HuH-7 (cell line): ENCODE measurements around the gene CCDC134.
"Not testable (repeated sequence)": the region's sequence is repeated elsewhere in the genome, so short reads cannot be mapped to it uniquely, and the experiment has no call there.

Source experiments
- DNase-seq: peaks from one replicate; pipeline ENCODE4 v3.0.0; 2011; ENCODE audit warnings: low spot score

Gene CCDC134

GRCh38 chr22:41823797-41824196, 23.3 kb downstream of the CCDC134 start:
- DNase-seq = no peak

DNA sequence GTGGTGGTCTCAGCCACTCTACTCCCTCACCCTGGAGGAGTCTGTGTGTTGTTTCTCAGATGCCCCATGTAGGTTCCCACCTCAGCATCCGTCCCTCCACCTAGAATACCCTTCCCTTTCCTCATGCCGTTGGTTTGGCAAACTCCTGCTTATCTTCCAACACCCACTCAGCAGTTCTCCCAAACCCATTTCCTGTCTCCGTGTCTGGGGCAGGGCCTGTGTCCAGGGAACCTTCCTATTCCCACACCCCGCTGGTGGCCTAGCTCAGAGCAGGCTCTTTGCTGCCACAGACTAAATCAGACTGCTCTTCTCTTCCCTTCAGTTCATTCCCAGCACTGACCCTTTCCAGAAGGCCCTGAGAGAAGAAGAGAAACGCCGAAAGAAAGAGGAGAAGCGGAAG, 24.9 kb downstream of the CCDC134 start:
- DNase-seq = no peak

- no peak for DNase-seq
These were observed 25.5 kb downstream of the CCDC134 start for GRCh38 chr22:41826021-41826420.

DNA sequence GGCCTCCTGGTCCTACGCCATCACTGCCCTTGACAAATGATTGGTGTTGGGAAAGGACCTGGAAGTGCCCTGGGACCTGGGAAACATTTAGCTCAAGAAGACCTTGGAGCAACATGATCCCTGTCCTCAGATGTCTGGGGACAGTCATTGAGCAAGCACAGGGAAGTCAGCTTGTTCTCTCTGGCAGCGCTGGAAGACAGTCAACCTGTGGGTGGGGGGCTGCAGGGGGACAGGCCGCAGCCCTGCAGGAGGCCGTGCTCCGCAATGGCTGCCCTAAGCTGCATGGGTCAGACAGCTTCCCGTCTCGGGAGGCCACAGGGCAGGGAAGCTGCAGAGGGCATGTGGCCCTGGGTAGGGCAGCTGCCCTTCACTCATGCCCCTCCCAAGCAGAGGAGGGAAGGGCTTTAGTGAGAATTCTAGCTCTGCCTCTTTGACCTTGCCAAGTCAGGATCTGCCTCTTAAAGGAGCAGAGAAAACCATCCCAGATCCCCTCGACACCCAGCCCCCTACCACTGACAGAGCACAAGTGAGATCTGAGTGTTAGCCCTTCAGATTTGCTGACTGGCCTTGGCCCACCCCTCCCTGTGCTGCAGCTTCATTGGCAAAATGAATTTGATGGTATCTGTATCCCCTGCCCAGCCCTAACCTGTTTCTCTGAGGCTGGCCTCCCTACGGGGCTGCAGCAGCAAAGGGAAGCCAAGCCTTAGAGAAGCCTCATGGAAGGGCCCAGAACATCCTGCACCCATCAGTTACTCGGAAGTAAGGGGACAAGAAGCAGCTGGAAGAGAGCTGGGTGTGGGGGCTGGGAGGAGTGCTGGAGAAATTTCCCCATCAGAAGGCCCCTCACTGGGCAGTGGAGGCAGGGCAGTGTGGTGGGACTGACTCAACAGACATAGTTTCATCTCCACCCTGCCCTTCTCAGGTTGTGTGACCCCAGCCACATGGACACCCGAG, 26.2 kb downstream of the CCDC134 start:
- DNase-seq = no peak

GRCh38 chr22:41827671-41828070, 27.2 kb downstream of the CCDC134 start:
- no peak for DNase-seq

GRCh38 chr22:41828516-41828915, 28.0 kb downstream of the CCDC134 start:
- DNase-seq = no peak

- no peak for DNase-seq
These were observed 29.7 kb downstream of the CCDC134 start for GRCh38 chr22:41830174-41830573.

DNA sequence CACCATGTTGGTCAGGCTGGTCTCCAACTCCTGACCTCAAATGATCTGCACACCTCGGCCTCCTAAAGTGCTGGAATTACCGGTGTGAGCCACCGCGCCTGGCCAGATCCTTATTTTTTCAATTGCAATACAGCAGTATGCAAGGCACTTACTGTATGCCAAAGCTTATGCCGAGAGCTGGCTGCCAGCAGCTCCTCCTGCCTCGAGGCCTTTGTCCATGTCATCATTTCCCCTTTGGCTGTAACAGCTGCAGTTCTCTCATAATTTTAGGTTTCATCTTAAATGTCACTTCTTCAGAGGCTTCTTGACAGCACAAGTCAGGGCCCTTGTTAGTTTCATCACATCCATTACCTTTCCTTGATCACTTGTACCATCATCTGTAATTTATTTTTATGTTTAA, 30.9 kb downstream of the CCDC134 start:
- DNase-seq = no peak

DNA sequence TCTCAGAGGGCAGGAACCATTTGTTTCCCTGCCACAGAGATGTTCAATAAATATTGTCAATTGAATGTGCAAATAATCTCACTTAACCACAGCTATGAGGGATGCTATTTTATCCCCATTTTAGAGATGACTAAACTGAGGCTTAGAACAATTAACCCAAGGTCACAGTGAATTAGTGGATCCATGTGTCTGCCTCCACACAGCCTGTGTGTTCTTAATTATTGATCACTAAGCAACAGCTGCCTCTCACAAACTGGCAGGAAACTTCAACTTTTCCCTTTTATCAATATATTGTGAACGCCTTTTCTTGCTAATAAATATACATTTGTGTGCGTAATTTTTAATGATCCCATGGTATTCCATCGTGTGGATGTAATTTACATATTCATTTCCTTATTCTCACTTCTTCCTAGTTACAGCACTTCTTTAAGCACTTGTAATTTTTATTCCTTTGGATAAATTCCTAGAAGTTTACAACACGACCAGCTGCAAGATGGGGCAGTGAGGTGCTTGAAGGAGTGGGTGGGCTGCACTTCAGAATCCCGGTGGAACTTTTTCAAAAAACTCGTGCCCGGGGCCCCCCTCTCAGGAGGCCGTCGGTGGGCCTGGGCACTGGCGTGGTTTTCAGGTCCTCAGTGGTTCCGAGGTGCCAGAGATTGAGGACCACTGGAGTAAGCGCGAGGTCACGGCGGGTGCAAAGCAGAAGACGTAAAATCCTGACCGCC, 31.5 kb downstream of the CCDC134 start:
- DNase-seq = no peak

DNA sequence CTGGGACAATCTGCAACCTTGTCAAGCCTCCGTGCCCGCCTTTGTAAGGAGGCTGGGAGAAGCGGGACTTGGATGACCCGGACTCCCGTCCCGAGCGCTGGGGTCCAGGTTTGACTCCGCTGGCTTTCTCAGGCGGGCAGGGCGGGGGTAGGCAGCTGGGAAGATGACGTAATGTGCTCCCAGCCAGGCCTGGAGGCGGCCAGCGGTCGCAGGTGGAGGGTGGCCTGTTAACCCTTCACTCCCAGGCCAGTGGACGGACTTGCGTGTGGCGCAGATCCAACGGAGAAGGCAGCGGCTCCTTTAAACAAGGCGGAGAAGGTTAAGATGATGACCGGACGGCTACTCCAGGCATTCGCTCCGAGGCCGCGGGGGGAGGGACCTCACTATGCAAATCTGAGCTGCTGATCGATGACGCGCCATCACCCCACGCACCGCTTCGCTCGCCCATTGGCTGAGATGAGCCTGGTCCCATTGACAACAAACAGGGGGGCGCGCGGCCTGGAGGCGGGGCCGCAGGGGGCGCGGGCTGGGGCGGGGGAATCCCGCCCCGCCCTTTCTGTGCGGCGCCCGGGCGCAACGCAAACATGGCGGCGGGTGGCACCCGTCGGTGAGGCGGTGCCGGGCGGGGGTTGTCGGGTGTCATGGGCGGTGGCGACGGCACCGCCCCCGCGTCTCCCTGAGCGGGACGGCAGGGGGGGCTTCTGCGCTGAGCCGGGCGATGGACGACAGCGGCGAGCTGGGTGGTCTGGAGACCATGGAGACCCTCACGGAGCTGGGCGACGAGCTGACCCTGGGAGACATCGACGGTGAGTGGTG, 32.3 kb downstream of the CCDC134 start, which contains the start of gene SREBF2:
Gene SREBF2 (plus strand): TSS at position 553 of the 816 bp plus-strand sequence. CDS start 166 bp downstream, at position 719.
- peak; percentile 96 for DNase-seq

DNA sequence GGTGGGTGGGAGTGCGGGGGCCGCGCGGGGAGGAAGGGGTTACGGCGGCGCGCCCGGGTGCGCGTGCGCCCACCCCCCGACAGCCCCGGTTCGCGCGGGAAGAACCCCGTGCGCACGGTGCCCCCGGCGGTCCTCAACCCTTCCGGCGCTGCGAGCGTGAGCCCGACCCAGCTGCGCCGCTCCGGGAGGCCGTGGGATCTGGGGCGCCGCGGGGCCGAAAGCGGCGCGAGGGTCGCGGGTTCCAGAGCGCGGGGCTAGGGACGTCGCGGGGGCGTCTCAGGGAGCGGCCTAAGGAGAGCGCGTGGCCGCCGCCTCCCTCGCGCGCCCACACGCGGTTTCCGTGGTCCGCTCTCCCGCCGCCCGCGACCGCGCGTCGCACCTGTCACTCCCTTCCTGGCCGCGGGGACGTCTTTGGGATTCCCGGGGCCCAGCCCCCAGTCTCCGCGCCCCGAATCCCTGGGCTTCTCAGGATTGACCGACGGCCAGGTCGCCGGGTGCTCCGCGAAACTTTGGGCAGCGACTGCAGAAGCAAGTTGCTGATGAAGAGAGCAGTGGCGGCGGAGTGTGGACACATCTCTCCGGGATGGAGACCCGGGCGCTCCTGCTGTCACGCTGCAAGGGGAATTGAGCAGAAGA, 33.0 kb downstream of the CCDC134 start:
- no peak for DNase-seq

- no peak for DNase-seq
These were observed 33.8 kb downstream of the CCDC134 start for GRCh38 chr22:41834005-41834944.

DNA sequence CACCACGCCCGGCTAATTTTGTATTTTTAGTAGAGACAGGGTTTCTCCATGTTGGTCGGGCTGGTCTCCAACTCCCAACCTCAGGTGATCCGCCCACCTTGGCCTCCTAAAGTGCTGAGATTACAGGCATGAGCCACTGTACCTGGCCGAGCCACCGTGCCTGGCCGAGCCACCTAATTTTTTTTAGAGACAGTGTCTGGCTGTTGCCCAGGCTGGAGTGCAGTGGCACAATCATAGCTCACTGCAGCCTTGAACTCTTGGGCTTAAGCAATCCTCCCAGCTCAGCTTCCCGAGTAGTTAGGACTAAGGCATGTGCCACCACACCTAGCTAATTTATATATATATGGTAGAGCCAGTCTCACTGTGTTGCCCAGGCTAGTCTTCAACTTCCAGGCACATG, 35.0 kb downstream of the CCDC134 start:
- not testable (repeated sequence) for DNase-seq

DNA sequence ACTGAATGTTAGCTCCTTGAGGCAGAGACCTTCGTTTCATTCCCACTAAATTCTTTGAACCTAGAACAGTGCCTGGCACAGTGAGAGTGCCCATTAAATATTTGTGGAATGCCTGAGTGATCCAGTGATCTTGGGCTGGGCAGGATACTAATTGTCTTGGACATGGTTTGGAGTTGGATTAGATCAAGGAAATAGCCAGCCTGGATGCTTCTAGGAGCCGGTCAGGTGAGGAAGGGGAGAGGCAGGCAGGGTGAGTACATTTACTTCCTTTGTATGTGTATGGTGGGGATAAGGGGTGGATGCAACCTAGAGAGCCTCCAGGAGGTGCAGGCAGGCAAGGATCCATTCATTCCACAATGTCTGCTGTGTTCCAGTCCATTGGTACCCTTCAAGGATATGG, 36.1 kb downstream of the CCDC134 start:
- no peak for DNase-seq

GRCh38 chr22:41838842-41839618, 38.6 kb downstream of the CCDC134 start:
- DNase-seq = no peak

GRCh38 chr22:41840216-41840615, 39.7 kb downstream of the CCDC134 start:
- no peak for DNase-seq

- peak; percentile 61 for DNase-seq
These were observed 40.7 kb downstream of the CCDC134 start for GRCh38 chr22:41841085-41841712.

DNA sequence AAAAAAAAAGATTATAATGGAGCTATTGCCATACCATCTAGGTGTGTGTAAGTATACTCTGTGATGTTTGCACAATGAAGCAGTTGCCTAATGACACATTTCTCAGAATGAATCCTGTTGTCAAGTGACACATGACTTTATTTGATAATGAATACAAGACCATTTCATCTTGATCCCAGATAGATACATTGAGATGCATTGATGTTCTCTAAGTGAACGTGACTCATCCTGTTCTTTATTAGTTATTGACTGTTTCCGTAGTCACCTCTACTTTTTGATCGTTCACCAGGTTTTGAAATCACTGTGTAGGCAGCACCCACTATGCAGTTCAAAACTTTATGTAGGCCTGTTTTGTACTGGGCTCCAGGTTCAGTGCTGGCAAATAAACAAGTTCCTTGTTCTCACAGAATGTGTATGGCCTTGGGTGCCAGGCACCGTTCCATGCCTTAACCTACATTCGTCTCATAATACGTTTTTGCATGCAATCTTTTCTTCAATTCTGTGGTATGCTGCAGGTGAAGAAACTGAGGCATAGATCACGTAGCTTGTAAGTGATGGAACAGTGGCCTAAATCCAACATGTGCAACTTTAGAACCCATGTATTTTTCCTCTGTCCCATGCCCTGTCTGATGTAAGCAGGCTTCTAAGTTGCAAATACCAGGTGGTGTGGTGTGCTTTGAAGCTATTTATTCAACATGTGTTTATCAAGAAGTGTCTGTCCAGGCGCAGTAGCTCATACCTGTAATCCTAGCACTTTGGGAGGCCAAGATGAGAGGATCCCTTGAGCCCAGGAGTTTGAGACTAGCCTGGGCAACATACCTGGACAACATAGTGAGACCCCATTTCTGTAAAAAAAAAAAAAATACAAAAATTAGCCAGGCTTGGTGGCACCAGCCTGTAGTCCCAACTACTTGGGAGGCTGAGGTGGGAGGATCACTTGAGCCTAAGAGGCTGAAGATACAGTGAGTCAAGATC, 42.8 kb downstream of the CCDC134 start:
- DNase-seq = no peak
